GM21529 (cell line): ENCODE data around the gene ATP5IF1.

Source experiments
- ATAC-seq: cut with Tn5 transposase; IDR thresholded peaks from one replicate; pipeline ENCODE4 v1.9.1; 2021; ENCODE audit not compliant: unreplicated experiment

Gene ATP5IF1

GRCh38 chr1:28264897-28265296 lies 29.0 kb downstream of the ATP5IF1 start:
- no peak for ATAC-seq

- no peak for ATAC-seq
These were observed 29.7 kb downstream of the ATP5IF1 start for GRCh38 chr1:28265577-28265976.

GRCh38 chr1:28266920-28267322 lies 31.0 kb downstream of the ATP5IF1 start:
- ATAC-seq: no peak

- ATAC-seq: no peak
These were observed 31.7 kb downstream of the ATP5IF1 start for GRCh38 chr1:28267633-28268032.

- no peak for ATAC-seq
These were observed 33.6 kb downstream of the ATP5IF1 start for GRCh38 chr1:28269529-28269928.

- no peak for ATAC-seq
These were observed 36.4 kb downstream of the ATP5IF1 start for GRCh38 chr1:28272215-28272852.

- no peak for ATAC-seq
These were observed 37.4 kb downstream of the ATP5IF1 start for GRCh38 chr1:28273216-28273860.

GRCh38 chr1:28278763-28279162 lies 42.8 kb downstream of the ATP5IF1 start:
- no peak for ATAC-seq

GRCh38 chr1:28279721-28280120 lies 43.8 kb downstream of the ATP5IF1 start:
- ATAC-seq: no peak

GRCh38 chr1:28280501-28280900 lies 44.6 kb downstream of the ATP5IF1 start:
- no peak for ATAC-seq

GRCh38 chr1:28280977-28281381 lies 45.1 kb downstream of the ATP5IF1 start:
- no peak for ATAC-seq

- no peak for ATAC-seq
These were observed 45.9 kb downstream of the ATP5IF1 start for GRCh38 chr1:28281608-28282425.

- no peak for ATAC-seq
These were observed 46.8 kb downstream of the ATP5IF1 start for GRCh38 chr1:28282426-28283407.

- no peak for ATAC-seq
These were observed 50.2 kb downstream of the ATP5IF1 start for GRCh38 chr1:28286111-28286510.
